Epidermal melanocyte (primary cell): ENCODE results near the gene OBSCN.
"Not testable (repeated sequence)": the region's sequence is repeated elsewhere in the genome, so short reads cannot be mapped to it uniquely, and the experiment has no call there.

Experiments
- DNase-seq: peaks from one replicate; pipeline ENCODE4 v3.0.0; 2011; ENCODE audit warnings: low spot score; ENCODE audit not compliant: insufficient read length

OBSCN gene

GRCh38 chr1:228169345-228169744, 38.5 kb upstream of the OBSCN start:
- no peak for DNase-seq

DNA sequence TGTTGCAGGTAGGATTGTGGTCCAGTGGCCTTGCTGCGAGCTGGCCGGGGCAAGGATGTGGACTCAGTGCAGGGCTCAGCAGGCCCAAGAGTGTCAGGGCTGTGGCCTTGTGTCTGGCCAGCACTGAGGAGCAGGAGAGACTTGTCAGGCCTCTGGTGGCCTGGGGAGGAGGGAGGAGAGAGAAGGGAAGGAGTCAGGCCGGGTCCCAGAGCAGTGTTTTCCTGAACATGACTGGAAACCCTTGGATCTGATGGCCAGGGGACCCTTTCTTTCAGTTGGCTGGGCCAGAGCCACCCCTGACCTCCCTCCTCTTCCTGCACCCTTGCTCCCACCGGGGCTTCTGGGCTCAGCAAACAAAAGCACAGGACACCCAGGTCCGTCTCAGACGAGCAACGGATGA, 37.2 kb upstream of the OBSCN start:
- no peak for DNase-seq

DNA sequence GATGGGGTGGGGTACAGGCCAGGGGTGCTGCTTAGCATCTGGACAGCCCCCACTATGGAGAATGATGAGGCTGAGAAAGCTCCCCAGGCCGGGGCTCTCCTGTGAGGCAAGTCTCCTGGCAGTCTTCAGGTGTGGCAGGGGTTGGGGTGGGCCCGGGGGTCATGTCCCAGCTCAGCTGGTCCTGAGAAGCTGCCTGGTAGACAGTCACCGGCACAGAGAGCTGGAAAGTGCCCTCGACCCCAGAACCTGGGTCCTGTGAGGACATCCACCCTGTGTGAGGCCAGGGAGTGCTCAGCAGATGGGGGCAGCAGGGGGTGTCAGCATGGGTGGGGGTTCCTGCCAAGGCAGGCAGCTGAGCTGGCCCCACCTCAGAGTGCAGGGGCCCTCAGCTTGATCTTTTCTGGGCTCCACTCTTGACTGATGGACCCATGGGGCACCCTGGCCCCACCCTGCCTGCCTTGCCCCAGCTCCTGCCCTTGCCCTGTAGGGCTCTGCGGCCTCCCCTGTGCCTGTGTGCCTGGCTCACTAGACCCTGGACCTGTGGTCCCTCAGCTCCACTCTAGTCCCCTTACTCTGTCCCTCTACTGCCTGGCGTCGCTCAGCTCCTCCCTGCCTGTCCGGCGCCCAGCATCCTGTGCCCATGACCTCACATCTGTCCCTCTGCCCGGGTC, 36.5 kb upstream of the OBSCN start:
- no peak for DNase-seq

DNA sequence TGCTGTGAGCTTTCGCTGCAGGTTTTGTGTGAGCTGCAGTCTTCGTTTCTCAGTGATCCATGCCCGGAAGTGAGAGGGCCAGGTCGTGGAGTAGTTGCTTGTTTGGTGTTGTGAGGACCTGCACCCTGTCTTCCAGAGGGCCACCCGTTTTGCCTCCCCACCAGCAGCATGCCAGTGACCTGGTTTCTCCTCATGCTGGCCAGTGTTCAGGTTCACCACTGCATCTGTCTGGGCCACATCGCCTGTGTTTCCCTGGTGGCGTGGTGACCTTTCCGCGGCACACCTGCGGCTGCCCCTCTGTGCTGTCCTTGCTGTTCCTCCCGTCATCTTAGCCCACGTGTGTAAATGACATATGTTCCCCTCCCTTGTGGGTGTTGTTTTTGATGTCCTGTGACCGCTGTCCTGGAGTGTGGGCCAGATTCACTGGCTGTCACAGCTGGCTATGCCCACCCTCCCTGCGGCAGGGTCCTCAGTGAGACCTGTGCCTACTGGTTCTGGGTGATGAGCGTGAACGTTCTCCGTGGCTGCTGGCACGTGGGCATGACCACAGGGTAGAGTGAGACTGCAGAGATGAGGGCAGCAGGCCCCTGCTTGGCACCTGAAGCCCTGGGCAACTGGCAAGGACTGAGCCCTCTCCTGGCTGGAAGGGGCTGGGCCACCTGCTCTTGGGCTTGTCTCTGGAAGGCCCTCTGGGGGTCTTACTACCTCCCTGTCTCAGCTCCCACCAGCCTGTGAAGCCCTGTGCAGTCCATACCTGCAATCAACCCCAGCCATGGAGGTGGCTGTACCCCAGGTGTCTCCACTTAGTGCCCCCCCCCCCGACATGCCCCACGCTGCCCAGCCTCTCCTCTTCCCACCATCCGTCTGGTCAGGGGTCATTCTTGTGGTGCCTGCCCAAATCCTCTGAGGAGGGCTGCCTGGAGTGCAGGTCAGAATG, 35.0 kb upstream of the OBSCN start:
- DNase-seq, result no peak

DNA sequence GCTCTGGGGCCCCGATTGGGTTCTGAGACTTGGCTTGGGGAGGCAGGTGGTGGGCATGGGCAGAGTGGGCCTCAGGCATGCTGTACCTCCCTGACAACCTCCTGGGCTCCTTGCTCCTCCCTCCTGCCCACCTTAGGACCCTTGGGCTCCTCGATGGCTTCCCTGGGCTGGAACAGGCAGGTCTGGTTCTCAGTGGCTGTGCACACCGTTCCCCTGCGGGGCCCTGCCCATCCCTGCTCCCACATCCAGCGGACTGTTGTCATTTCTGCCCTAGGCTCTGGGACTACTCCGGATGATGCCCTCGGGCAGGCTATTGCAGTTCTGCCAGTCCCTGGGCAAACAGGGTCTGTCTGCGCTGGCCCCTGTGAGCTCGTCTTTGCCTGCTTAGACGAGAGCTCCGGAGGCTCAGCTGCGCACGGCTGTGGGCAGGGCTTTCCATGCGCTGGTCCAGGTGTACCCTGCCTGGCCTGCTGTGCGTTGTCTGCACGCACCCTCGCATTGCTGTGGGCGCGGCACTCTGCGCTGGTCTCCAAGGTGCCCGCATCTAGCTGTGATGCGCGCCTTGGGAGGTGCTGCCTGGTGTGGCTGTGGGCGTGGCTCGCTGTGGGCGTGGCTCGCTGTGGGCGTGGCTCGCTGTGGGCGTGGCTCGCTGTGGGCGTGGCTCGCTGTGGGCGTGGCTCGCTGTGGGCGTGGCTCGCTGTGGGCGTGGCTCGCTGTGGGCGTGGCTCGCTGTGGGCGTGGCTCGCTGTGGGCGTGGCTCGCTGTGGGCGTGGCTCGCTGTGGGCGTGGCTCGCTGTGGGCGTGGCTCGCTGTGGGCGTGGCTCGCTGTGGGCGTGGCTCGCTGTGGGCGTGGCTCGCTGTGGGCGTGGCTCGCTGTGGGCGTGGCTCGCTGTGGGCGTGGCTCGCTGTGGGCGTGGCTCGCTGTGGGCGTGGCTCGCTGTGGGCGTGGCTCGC, 34.0 kb upstream of the OBSCN start:
- not testable (repeated sequence) for DNase-seq

GRCh38 chr1:228174482-228175315, 33.1 kb upstream of the OBSCN start:
- no peak for DNase-seq

GRCh38 chr1:228175316-228176023, 32.4 kb upstream of the OBSCN start:
- DNase-seq, result no peak

DNA sequence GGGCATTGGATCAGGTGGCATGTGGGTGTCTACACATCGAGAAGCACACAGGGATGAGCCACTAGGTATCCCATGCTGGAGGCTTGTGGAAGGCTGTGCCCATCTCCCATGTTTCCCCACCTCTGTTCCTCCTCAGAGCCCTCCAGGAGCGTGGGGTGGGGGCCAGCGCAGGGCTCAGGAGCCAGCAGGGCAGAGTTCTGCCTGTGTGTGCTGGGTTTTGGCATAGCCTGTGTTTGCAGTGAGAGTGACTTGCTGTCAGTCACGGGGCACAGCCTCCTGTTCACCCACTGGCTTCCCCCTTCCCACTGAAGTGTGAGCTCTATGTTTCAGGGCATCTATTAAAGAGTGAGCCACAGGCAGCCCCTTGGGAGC, 31.8 kb upstream of the OBSCN start:
- DNase-seq, result no peak

- DNase-seq, result no peak
These were observed 31.2 kb upstream of the OBSCN start for GRCh38 chr1:228176461-228177182.

GRCh38 chr1:228177183-228177475, 30.7 kb upstream of the OBSCN start:
- DNase-seq, result no peak

DNA sequence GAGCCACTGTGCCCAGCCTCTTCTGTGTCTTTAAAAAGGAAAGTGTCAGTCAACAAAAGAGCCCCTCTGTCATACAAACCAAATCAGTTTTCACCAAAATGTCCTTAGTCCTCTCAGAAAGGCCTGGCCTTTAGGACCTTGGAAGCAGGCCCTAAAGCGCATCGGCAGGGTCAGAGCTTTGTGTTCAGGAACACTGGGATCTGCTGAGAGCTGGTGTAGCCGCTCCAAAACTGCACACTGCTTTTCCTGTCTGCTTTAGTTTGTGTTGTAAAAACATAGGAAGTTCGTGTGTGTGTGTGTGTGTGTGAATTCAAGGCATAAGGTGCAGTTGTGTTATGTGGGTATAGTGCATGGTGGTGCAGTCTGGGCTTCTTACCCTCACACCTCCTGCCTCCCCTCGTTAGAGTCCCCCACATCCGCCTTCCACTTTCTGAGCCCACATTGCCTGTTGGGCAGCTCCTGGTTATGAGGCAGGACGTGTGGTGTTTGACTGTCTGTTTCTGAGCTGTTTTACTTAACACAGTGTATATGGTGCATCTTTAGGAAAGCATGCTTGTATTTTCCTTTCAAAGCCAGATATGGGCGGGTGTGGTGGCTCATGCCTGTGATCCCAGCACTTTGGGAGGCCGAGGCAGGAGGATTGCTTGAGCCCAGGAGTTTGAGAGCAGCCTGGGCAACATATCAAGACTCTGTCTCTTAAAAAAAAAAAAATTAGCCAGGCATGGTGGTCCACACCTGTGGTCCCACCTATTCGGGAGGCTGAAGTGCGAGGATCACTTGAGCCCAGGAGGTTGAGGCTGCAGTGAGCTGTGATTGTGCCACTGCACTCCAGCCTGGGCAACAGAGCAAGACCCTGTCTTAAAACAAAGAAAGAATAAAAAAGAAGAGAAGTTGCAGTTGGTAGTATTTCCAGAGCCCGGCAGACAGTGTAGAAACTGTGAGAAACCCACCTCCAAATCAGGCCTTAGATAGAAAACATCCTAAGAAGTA, 29.8 kb upstream of the OBSCN start:
- DNase-seq, result no peak

GRCh38 chr1:228178737-228179684, 28.8 kb upstream of the OBSCN start:
- no peak for DNase-seq

DNA sequence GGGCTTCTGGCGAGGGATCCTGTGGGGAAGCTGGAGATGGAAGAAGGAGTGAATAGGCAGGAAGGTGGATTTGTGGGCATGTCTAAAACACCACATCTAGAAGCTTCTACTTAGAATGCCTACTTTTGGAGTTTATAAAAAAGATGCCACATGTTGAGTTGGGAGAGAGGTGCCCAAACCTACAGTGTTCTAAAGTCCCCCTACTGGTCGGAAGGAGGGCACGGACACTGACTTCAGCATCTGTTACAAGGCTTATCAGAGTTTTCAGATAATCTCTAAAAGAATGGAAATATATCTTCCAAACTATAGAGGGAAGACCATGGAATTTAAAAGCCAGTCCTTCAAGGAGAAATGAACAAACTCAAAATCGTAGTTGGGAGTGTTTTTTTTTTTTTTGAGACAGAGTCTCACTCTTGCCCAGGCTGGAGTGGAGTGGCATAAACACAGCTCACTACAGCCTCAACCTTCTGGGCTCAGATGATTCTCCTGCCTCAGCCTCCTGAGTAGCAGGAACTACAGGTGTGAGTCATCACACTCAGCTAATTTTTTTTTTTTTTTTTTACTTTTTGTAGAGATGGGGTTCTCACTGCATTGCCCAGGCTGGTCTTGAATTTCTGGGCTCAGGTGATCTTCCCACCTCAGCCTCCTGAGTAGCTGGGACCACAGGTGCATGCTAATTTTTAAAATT, 27.4 kb upstream of the OBSCN start:
- DNase-seq, result no peak

GRCh38 chr1:228180959-228181644, 26.7 kb upstream of the OBSCN start:
- DNase-seq, result no peak

GRCh38 chr1:228181645-228182034, 26.2 kb upstream of the OBSCN start:
- DNase-seq, result no peak
